ENCODE results near the gene EIF3D.
A peak's percentile ranks its signal among the peaks of the same experiment; 100 is the strongest.

Gene EIF3D

GRCh38 chr22:36507518-36508010 lies 21.4 kb downstream of the EIF3D start:
- Mint-ChIP-seq H3K36me3 (peaks cover 34 to 43% of the 10 kb centered on the region in 2 donors), H3K4me3 (peak overlapping the region; percentile 83 to 87), H3K27ac (no peak overlapping the region), H3K4me1 (peaks cover 22 to 41% of the 10 kb centered on the region in 2 donors), H3K9me3 (peaks cover 4% of the 10 kb centered on the region in 2 donors), H3K27me3 (no peaks in the 10 kb centered on the region)
- no peak for ATAC-seq (replicated peaks)
- no peak for DNase-seq

- H3K4me1 Mint-ChIP-seq: peaks cover 18 to 39% of the 10 kb centered on the region in 2 donors
- DNase-seq (peak; percentile 87), ATAC-seq (replicated peaks) (peak; percentile 92 to 96)
- no peaks in the 10 kb centered on the region for H3K27me3 Mint-ChIP-seq
- peak within 1 kb of the TSS; percentile 83 to 87 for H3K4me3 Mint-ChIP-seq
- peaks cover 4% of the 10 kb centered on the region in 2 donors for H3K9me3 Mint-ChIP-seq
- peak within 1 kb of the TSS; percentile 62 for H3K27ac Mint-ChIP-seq
- peaks cover 28 to 38% of the 10 kb centered on the region in 2 donors for H3K36me3 Mint-ChIP-seq
Observed at GRCh38 chr22:36506637-36507517, 22.1 kb downstream of the EIF3D start, which contains the start of gene FOXRED2. TSS of gene FOXRED2 (minus strand) at chr22:36507040. CDS start at chr22:36506422, 618 bp downstream.

GRCh38 chr22:36505998-36506635 lies 22.8 kb downstream of the EIF3D start:
- H3K36me3 Mint-ChIP-seq: peaks cover 22 to 32% of the 10 kb centered on the region in 2 donors
- ATAC-seq (replicated peaks): no peak
- no peak for DNase-seq
- peak overlapping the region; percentile 83 to 87 for H3K4me3 Mint-ChIP-seq
- H3K27ac Mint-ChIP-seq: peak overlapping the region; percentile 9
- peaks cover 13 to 33% of the 10 kb centered on the region in 2 donors for H3K4me1 Mint-ChIP-seq
- no peaks in the 10 kb centered on the region for H3K27me3 Mint-ChIP-seq
- H3K9me3 Mint-ChIP-seq: peaks cover 4% of the 10 kb centered on the region in 2 donors

GRCh38 chr22:36497910-36498665 lies 30.9 kb downstream of the EIF3D start:
- Mint-ChIP-seq H3K36me3 (peaks cover 31 to 45% of the 10 kb centered on the region in 2 donors), H3K4me1 (peaks cover 7 to 15% of the 10 kb centered on the region in 2 donors), H3K9me3 (no peaks in the 10 kb centered on the region), H3K4me3 (no peak overlapping the region), H3K27ac (no peak overlapping the region), H3K27me3 (no peaks in the 10 kb centered on the region)
- DNase-seq: no peak
- ATAC-seq (replicated peaks): no peak

GRCh38 chr22:36493690-36494110 lies 35.3 kb downstream of the EIF3D start:
- no peaks in the 10 kb centered on the region for H3K9me3 Mint-ChIP-seq
- H3K36me3 Mint-ChIP-seq: peaks cover 32 to 54% of the 10 kb centered on the region in 2 donors
- H3K27me3 Mint-ChIP-seq: no peaks in the 10 kb centered on the region
- DNase-seq: peak; percentile 77
- H3K4me3 Mint-ChIP-seq: peak overlapping the region; percentile 61 to 67
- ATAC-seq (replicated peaks): peak; percentile 93 to 94
- H3K4me1 Mint-ChIP-seq: peaks cover 20 to 32% of the 10 kb centered on the region in 2 donors
- peak overlapping the region; percentile 77 for H3K27ac Mint-ChIP-seq

- no peaks in the 10 kb centered on the region for H3K27me3 Mint-ChIP-seq
Observed at GRCh38 chr22:36492109-36492508, 36.9 kb downstream of the EIF3D start.

GRCh38 chr22:36491155-36491554 lies 37.8 kb downstream of the EIF3D start:
- no peak overlapping the region for H3K4me3 Mint-ChIP-seq
- peaks cover 23 to 32% of the 10 kb centered on the region in 2 donors for H3K4me1 Mint-ChIP-seq
- H3K36me3 Mint-ChIP-seq: peaks cover 29 to 49% of the 10 kb centered on the region in 2 donors
- H3K27me3 Mint-ChIP-seq: no peaks in the 10 kb centered on the region
- H3K9me3 Mint-ChIP-seq: no peaks in the 10 kb centered on the region
- ATAC-seq (replicated peaks) (no peak), DNase-seq (no peak)
- peak overlapping the region; percentile 10 for H3K27ac Mint-ChIP-seq

More at GRCh38 chr22:36492109-36492508, 36.9 kb downstream of the EIF3D start:
- H3K9me3 Mint-ChIP-seq: no peaks in the 10 kb centered on the region
- peaks cover 30 to 46% of the 10 kb centered on the region in 2 donors for H3K36me3 Mint-ChIP-seq
- peak overlapping the region; percentile 44 to 59 for H3K4me3 Mint-ChIP-seq
- H3K4me1 Mint-ChIP-seq: peaks cover 20 to 32% of the 10 kb centered on the region in 2 donors
- DNase-seq (no peak), ATAC-seq (replicated peaks) (no peak)
- peak overlapping the region; percentile 44 for H3K27ac Mint-ChIP-seq

- Mint-ChIP-seq H3K9me3 (no peaks in the 10 kb centered on the region), H3K36me3 (peaks cover 16 to 30% of the 10 kb centered on the region in 2 donors), H3K4me1 (peaks cover 12 to 13% of the 10 kb centered on the region in 2 donors), H3K4me3 (no peak overlapping the region), H3K27ac (no peak overlapping the region), H3K27me3 (no peaks in the 10 kb centered on the region)
- DNase-seq: peak; percentile 28
- ATAC-seq (replicated peaks): no peak
Observed at GRCh38 chr22:36486619-36487384, 42.2 kb downstream of the EIF3D start.

GRCh38 chr22:36481393-36482168 lies 47.4 kb downstream of the EIF3D start, which contains the start of gene TXN2:
TSS of gene TXN2 (minus strand) at chr22:36481640. CDS start at chr22:36480837, 803 bp downstream.
- Mint-ChIP-seq H3K4me3 (peak within 1 kb of the TSS; percentile 96 to 99), H3K27ac (peak within 1 kb of the TSS; percentile 100), H3K36me3 (peaks cover 9 to 15% of the 10 kb centered on the region in 2 donors), H3K9me3 (no peaks in the 10 kb centered on the region), H3K4me1 (peaks cover 14 to 20% of the 10 kb centered on the region in 2 donors), H3K27me3 (no peaks in the 10 kb centered on the region)
- ATAC-seq (replicated peaks): peak; percentile 92 to 94
- peak; percentile 91 for DNase-seq

GRCh38 chr22:36480941-36481392 lies 48.0 kb downstream of the EIF3D start:
- Mint-ChIP-seq H3K36me3 (peaks cover 10 to 13% of the 10 kb centered on the region in 2 donors), H3K4me1 (peaks cover 14 to 20% of the 10 kb centered on the region in 2 donors), H3K27me3 (no peaks in the 10 kb centered on the region), H3K4me3 (peak overlapping the region; percentile 96 to 99), H3K9me3 (no peaks in the 10 kb centered on the region), H3K27ac (peak overlapping the region; percentile 100)
- no peak for DNase-seq
- peak in 1 of 2 donors; percentile 64 for ATAC-seq (replicated peaks)

- no peaks in the 10 kb centered on the region for H3K27me3 Mint-ChIP-seq
- no peak overlapping the region for H3K27ac Mint-ChIP-seq
- no peak overlapping the region for H3K4me3 Mint-ChIP-seq
- DNase-seq (no peak), ATAC-seq (replicated peaks) (no peak)
- no peaks in the 10 kb centered on the region for H3K9me3 Mint-ChIP-seq
- H3K4me1 Mint-ChIP-seq: peaks cover 16 to 25% of the 10 kb centered on the region in 2 donors
- peaks cover 22 to 30% of the 10 kb centered on the region in 2 donors for H3K36me3 Mint-ChIP-seq
Observed at GRCh38 chr22:36478966-36479365, 50.0 kb downstream of the EIF3D start.

GRCh38 chr22:36475341-36475740 lies 53.6 kb downstream of the EIF3D start:
- no peaks in the 10 kb centered on the region for H3K9me3 Mint-ChIP-seq
- no peak overlapping the region for H3K27ac Mint-ChIP-seq
- peaks cover 31 to 45% of the 10 kb centered on the region in 2 donors for H3K36me3 Mint-ChIP-seq

More at GRCh38 chr22:36475341-36475740, 53.6 kb downstream of the EIF3D start:
- H3K27me3 Mint-ChIP-seq: no peaks in the 10 kb centered on the region
- DNase-seq: no peak
- no peak for ATAC-seq (replicated peaks)
- peaks cover 6 to 13% of the 10 kb centered on the region in 2 donors for H3K4me1 Mint-ChIP-seq
- H3K4me3 Mint-ChIP-seq: no peak overlapping the region

All from stimulated activated naive B cell treated with anti-CD40 and anti-IgM and Interleukin-4, amounts not matched to agents 10 μg/mL and 1 μg/mL and 100 μg/mL, for 72 hours (primary cell).